Suprapubic skin (tissue), 4 donors: ENCODE data around the gene CHCT1. TPM values are rescaled to one million over a fixed set of nuclear protein-coding genes. Genes with fewer than 3 reads are reported as not detected.
A peak's percentile ranks its signal among the peaks of the same experiment; 100 is the strongest.

ENCODE experiments used
- DNase-seq, 2 donors: peaks; one replicate each; pipeline ENCODE4 v3.0.0-alpha.2; 2019; ENCODE audit warnings: low spot score in 2 of 2
- H3K27ac ChIP-seq: fragments of 200-600 bp; sonication (generic); one replicate; pipeline ENCODE4 v1.5.1; 2019
- H3K27me3 ChIP-seq: fragments of 200-600 bp; sonication (generic); one replicate; pipeline ENCODE4 v1.5.1; 2019
- H3K36me3 ChIP-seq: fragments of 200-600 bp; sonication (generic); one replicate; pipeline ENCODE4 v1.5.1; 2019
- H3K4me1 ChIP-seq: fragments of 200-600 bp; sonication (generic); one replicate; pipeline ENCODE4 v1.5.1; 2019
- H3K4me3 ChIP-seq: fragments of 200-600 bp; sonication (generic); one replicate; pipeline ENCODE4 v1.5.1; 2019; ENCODE audit warnings: mild to moderate bottlenecking
- H3K9me3 ChIP-seq: fragments of 200-600 bp; sonication (generic); one replicate; pipeline ENCODE4 v1.5.1; 2019
- EP300 ChIP-seq: sonication (generic); formaldehyde crosslinking; IDR thresholded peaks from one replicate; pipeline ENCODE4 v1.6.1; 2017; ENCODE audit warnings: antibody characterized with exemption
- POLR2A ChIP-seq, 2 donors: fragments of 450-650 bp; IDR thresholded peaks; one replicate each; pipeline ENCODE4 v1.6.1; 2017; ENCODE audit warnings: antibody characterized with exemption in 2 of 2, mild to moderate bottlenecking in 2 of 2, moderate library complexity in 2 of 2
- POLR2AphosphoS5 ChIP-seq, 3 donors: sonication (generic); formaldehyde crosslinking; IDR thresholded peaks; one replicate each; pipeline ENCODE4 v1.6.1; 2017; ENCODE audit warnings: antibody characterized with exemption in 3 of 3
- WGBS: methylation state at CpG from one replicate; pipeline ENCODE4 v1.1.5; 2018; 5-methylcytosine and 5-hydroxymethylcytosine counted together
- total RNA-seq, 4 donors: library from RNA; depleted of rRNA; stranded (reverse); fragments of >200 nt; gene quantifications; one replicate each; pipeline ENCODE4 v1.1.0, GENCODE V29; 2016
- TF ChIP-seq, protein P1 (sequence below), 2 donors: fragments of 200-600 bp in 1 of 2; fragments of 450-650 bp in 1 of 2; sonication (generic) in 1 of 2; IDR thresholded peaks; one replicate each; pipeline ENCODE4 v1.5.1; 2016 to 2019; ENCODE audit warnings: antibody characterized with exemption in 2 of 2, mild to moderate bottlenecking in 1 of 2, moderate library complexity in 1 of 2

The CHCT1 gene
- total RNA-seq, 4 donors from 2014 or later = not detected

DNA sequence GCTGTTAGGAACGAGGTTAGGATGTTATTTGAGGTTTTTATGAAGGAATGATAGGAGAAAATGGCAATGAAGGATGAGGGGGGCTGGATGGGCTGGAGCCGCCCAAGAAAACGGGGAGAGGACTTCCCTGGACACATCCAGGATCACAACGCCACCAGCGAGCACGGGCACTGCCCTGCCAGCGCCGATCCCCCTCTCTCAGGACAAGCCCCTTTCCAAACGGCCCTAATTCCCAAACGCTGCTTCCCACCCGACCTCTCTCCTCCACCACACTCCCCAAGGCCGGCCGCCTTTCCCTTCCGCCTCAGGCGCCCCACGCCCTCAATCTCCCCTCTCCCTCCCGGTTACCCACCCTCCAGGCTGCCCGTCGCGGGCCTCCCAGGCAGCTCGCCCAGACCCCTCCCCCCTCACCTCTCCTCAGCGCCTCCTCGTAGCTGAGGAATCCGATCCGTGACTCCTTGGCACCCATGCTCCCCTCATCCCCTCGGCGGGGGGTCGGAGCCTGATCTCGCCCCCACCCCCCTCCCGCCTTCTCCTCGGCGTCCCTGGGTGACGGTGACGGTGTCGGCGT lies 30.7 kb upstream of the CHCT1 start:
- Histone ChIP-seq H3K9me3 (no peaks in the 10 kb centered on the region), H3K27ac (peak overlapping the region; percentile 97), H3K36me3 (no peaks in the 10 kb centered on the region), H3K27me3 (no peaks in the 10 kb centered on the region), H3K4me1 (peaks cover 46% of the 10 kb centered on the region), H3K4me3 (peak overlapping the region; percentile 98)
- WGBS = under 1% methylated on average over 36 of the region's 36 CpGs
- TF ChIP-seq POLR2A (IDR thresholded peaks at IDR 0.05) = no peak
- DNase-seq = peak; percentile 89 to 90

DNA sequence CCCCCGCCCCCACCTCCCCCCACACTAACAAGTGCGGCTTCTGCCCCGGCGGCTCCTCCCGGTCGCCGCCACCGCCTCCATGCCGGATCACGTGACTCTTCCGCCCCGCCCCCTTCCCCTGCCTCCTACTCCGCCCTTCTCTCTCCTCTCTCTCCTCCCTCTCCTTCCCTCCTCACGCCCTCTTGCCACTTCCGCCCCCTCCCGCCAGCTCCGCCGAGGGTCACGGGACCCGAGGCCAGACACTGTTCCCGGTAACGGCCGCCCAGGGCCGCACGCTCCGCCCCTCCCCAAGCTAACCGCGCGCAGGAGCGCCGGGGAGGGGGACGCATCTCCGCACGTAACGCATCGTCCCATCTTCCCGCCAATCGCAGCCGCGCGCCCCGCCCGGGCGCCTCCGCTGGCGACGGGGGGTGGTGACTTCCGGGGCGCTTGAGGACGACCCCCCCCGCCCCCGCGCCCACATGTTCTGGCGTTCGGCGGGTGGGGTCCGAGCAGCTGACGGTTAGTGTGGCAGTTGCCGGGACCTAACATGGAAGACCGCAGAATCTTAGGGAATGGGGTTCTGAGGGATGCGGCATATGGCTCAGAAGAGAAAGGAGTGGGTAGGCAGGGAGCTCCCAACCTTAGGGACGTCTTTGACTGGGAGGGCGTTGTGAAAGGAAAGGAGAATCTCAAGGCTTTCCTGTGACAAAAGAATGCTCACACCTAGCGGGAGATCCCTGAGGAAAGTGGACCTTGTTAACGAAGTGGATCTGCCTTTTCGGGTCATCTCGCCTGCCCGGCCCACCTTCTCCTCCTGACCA lies 30.0 kb upstream of the CHCT1 start, which contains the start of gene USP32:
Gene USP32 (minus strand): TSS at position 92 of the 803 bp plus-strand sequence. CDS start 194 bp downstream, outside the sequence.
- H3K27ac ChIP-seq = peak within 1 kb of the TSS; percentile 97
- no peaks in the 10 kb centered on the region for H3K36me3 ChIP-seq
- WGBS = 0% methylated on average over 61 of the region's 68 CpGs
- TF ChIP-seq, protein P1, sequence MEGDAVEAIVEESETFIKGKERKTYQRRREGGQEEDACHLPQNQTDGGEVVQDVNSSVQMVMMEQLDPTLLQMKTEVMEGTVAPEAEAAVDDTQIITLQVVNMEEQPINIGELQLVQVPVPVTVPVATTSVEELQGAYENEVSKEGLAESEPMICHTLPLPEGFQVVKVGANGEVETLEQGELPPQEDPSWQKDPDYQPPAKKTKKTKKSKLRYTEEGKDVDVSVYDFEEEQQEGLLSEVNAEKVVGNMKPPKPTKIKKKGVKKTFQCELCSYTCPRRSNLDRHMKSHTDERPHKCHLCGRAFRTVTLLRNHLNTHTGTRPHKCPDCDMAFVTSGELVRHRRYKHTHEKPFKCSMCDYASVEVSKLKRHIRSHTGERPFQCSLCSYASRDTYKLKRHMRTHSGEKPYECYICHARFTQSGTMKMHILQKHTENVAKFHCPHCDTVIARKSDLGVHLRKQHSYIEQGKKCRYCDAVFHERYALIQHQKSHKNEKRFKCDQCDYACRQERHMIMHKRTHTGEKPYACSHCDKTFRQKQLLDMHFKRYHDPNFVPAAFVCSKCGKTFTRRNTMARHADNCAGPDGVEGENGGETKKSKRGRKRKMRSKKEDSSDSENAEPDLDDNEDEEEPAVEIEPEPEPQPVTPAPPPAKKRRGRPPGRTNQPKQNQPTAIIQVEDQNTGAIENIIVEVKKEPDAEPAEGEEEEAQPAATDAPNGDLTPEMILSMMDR (IDR thresholded peaks at IDR 0.05) = peak in 1 of 2 donors; percentile 31
- TF ChIP-seq POLR2A (IDR thresholded peaks at IDR 0.05) = no peak
- peak; percentile 78 to 91 (median 88) for TF ChIP-seq POLR2AphosphoS5 (IDR thresholded peaks at IDR 0.05)
- peak; percentile 29 for TF ChIP-seq EP300
- no peaks in the 10 kb centered on the region for H3K27me3 ChIP-seq
- no peaks in the 10 kb centered on the region for H3K9me3 ChIP-seq
- peaks cover 43% of the 10 kb centered on the region for H3K4me1 ChIP-seq
- H3K4me3 ChIP-seq = peak within 1 kb of the TSS; percentile 98
- peak; percentile 99 for DNase-seq

DNA sequence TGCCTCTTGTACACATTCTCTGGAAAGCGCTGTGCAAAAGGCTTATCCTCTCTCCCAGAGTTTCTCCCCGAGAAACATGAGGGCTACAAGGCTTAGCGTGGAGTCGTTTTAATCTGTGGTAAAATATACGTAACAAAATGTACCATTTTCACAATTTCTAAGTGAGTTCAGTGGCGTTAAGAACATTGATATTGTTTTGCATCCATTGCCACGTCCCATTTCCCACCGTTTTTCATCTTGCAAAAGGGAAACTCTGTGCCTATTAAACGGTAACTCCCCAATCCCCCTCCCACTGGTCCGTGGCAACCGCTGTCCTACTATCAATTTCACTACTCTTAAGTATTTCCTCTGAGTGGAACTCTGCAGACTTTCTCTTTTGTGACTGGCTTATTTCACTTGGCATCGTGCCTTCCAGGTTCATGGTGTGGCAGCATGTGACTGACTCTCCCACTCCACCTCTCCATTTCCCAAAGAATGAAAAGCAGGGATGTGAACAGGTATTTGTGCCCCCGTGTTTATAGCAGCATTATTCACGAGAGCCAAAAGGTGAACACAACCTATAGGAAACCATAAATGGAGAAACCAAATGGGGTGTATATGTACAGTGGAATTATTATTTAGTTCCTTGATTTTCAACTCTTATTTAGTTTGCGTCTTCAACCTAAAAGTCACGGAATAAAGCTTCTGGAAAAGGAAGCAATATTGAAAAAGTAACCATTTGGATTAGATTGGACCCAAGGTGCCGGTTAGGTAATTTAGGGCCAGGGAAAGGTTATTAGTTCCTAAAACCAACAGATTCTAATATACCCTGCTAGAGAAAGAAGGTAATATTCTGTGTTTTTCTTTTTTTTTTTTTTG lies 29.2 kb upstream of the CHCT1 start:
- TF ChIP-seq POLR2A (IDR thresholded peaks at IDR 0.05) = no peak
- peak overlapping the region; percentile 98 for H3K4me3 ChIP-seq
- WGBS = 20% methylated on average over 17 of the region's 17 CpGs

DNA sequence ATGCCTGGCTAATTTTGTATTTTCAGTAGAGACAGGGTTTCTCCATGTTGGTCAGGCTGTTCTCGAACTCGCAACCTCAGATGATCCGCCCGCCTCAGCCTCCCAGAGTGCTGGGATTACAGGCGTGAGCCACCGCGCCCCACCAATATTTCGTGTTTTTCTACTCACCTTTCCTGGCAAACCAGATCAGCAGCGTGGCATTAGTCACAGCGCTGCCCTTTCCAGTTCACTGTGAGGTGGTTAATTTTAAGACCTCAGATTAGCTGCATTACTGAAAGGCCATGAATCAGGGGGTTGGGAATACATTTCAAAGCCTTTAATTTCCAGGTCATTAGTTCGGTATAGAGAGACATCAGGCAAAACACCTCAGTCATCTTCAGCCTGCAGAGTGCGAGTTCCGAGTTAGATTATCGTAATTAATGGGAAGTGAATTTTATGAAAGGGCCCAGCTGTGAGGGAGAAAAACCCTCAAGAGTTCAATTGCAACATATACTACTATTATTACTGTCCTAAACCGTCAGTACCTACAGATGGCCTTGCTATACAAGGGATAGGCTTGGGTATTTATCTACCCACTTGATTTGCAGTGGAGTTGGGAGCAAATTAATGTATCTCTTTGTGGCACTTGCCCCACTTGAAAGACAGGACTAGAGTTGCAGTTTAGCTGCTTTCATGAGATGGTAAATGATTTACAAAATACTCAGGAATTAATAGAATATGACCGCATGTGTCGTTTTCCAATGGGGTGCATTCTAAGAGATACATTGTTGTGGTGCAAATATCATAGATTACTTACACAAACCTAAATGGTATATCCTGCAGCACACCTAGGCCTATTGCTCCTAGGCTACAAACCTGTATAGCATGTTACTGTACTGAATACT lies 28.2 kb upstream of the CHCT1 start:
- H3K9me3 ChIP-seq = no peaks in the 10 kb centered on the region
- H3K27ac ChIP-seq = no peak overlapping the region
- H3K36me3 ChIP-seq = no peaks in the 10 kb centered on the region
- no peak overlapping the region for H3K4me3 ChIP-seq
- peaks cover 35% of the 10 kb centered on the region for H3K4me1 ChIP-seq
- TF ChIP-seq POLR2AphosphoS5 (IDR thresholded peaks at IDR 0.05) (no peak), POLR2A (IDR thresholded peaks at IDR 0.05) (no peak), EP300 (no peak)
- TF ChIP-seq, protein P1 (IDR thresholded peaks at IDR 0.05) = no peak
- no peak for DNase-seq
- 89% methylated on average over 17 of the region's 17 CpGs for WGBS
- H3K27me3 ChIP-seq = no peaks in the 10 kb centered on the region

More for the DNA sequence above, 29.2 kb upstream of the CHCT1 start:
- Histone ChIP-seq H3K4me1 (peaks cover 38% of the 10 kb centered on the region), H3K27ac (peak overlapping the region; percentile 97), H3K27me3 (no peaks in the 10 kb centered on the region), H3K9me3 (no peaks in the 10 kb centered on the region), H3K36me3 (no peaks in the 10 kb centered on the region)
- peak in 1 of 2 donors; percentile 68 for DNase-seq

DNA sequence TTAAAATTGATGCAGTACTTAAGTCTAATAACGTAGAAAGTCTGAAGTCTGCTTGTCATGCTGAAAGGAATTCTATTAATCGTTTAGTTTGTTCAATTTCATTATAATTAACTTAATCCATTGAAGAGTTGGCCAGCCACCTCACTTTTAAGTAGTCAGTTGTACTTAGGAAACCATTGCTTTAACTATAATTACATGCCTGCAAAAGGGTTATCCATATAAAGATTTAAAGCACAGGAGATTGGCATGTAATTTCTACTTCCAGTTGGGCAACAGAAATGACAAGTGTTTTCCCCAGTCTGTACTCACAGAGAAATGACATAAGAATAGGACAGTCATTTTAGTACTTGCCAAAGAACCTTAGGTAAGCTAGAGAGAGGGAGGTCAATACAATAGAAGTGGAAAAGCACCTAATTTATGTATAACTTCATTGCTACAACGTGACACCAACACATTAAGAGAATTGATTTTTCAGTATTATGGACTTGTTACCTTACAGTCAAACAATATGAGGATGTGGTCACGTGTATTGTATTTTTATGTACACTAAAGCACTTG lies 26.7 kb upstream of the CHCT1 start:
- no peaks in the 10 kb centered on the region for H3K9me3 ChIP-seq
- H3K4me1 ChIP-seq = peaks cover 20% of the 10 kb centered on the region
- no peaks in the 10 kb centered on the region for H3K27me3 ChIP-seq
- H3K36me3 ChIP-seq = no peaks in the 10 kb centered on the region
- no peak for TF ChIP-seq POLR2AphosphoS5 (IDR thresholded peaks at IDR 0.05)
- no peak for TF ChIP-seq EP300
- TF ChIP-seq, protein P1 (IDR thresholded peaks at IDR 0.05) = no peak
- TF ChIP-seq POLR2A (IDR thresholded peaks at IDR 0.05) = no peak
- no peak for DNase-seq
- H3K27ac ChIP-seq = no peak overlapping the region
- no peak overlapping the region for H3K4me3 ChIP-seq
- 85% methylated on average over 4 of the region's 4 CpGs for WGBS
